DMS153 (cell line): ENCODE data around the gene CYBC1.
A peak's percentile ranks its signal among the peaks of the same experiment; 100 is the strongest.
"Not testable (repeated sequence)": the region's sequence is repeated elsewhere in the genome, so short reads cannot be mapped to it uniquely, and the experiment has no call there.

ENCODE experiments used
- DNase-seq: peaks from one replicate; lab custom pipeline; 2025; lab: John Stamatoyannopoulos, UW

The CYBC1 gene

DNA sequence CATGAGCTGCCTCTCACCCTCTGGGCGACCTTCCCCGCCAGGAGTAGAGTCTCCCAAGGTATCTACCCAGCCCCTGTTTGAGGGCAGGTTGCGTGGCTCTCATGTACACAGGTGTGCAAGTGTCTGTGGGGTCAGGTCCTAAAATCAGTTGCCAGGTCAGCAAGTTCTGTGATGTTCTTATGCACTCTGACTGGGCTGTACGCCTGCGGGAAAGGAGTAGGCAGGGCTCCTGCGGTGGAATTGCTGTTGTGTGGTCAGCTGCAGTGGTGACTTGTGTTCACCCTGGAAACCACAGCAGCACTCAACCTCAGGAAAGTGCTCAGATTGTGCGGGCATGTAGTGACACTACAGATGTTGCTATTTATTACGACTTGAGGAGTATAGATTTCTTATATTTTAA is 27.4 kb upstream of the CYBC1 start:
- DNase-seq, result no peak

DNA sequence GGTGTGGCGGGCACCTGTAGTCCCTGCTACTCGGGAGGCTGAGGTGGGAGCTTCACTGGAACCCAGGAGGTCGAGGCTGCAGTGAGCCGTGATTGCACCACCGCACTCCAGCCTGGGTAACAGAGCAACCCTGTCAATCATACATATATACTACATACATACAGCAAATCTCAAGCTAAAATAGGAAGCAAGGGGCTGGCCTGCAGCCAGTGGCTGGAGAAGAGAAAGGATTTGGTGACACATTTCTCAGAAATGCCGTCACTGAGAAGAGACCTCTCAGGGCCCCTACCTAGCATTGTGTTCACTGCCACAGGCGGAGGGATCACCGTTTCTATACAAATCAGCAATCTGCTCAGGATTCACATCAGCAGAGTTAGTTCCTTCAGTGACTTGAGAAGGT is 24.9 kb upstream of the CYBC1 start:
- DNase-seq, result no peak

DNA sequence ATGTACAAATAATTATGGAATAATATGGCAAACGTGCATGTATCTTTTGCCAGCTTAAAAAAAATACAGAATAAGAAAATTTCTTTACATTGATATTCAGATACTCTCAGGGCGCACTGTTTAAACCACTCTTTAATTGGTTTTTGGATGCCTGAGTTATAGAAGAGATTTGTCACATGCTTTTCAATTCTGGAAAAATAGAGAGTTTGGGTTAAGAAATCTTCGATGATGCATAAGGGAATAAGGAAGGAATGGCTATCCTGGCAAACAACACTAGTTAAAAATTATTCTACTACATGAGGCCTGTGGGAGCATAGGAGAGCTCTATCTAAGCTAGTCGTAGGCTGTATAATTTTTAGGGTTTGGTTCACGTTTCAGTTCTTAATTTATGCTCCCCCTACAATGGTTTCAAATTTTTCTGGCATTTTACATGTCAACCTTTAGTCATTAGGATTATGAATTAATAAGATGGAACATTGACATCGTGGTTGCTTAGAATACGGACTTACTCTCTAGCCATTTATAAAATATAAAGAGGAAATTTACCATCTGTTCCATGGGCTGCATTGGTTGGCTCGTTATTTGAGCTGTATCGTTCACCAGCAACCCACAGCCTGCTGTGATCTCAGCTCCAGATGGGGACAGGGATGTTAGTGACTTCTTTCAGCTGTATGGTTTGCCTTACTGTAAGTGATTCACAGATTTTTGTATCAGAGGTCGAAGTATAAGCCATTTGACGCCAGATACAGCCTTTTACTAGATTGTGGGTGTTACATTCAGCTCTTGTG is 23.9 kb upstream of the CYBC1 start:
- no peak for DNase-seq

DNA sequence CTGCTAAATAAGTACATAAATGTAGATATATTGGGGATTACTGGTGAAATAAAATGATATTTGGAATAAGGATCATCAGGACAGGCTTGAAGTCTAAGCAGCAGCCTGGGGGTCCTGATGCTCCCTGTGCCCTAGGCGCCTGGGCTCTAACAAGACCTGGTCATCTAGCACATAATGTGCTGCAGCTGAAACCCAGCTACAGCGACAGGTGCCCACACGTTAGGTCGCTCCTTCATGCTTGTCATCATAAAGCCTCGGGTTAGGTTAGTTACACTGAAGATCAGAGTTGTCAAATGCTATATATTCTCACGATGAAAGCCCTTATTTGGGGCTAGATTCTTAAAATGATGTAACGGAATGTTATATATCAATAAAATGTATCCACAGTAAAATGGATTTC is 19.5 kb upstream of the CYBC1 start:
- no peak for DNase-seq

DNA sequence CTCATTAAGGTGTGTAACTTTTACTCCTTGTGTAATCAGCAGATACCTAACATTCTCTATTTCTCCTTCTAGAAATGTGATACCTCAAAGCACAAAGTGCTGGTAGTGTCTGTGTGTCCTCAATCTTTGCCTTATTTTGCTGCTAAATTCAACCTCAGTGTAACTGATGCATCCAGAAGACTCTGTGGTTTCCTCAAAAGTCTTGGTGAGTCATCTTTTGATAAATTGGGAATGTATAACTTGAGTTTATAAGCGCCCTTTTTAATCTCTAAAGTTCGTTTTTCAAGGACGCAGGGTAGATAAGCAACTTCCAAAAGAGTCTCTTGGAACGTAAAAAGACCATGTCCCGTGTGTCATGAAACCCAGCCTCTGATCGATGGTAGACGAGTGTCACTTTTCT is 18.1 kb upstream of the CYBC1 start:
- DNase-seq, result no peak

DNA sequence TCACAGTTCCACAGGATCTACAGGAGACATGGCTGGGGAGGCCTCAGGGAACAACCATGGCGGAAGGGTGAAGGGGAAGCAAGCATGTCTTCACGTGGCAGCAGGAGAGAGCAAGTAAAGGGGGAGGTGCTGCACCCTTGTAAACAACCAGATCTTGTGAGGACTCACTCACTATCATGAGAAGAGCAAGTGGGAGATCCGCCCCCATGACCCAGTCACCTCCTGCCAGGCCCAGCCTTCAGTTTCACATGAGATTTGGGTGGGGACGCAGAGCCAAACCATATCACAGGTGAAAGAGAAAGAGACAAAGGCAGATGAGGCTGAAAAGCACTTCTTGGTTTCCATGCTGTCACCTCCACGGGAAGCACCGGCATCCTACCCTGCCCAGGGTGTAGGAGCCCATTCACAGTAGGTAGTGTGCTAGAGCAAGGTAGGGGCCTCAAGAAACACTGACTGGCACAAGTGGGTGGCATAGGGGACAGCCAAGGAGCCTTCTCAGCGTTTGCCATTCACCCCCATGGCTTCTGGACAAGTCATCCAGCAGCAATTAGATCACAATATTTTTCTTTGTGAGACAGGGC is 14.6 kb upstream of the CYBC1 start:
- no peak for DNase-seq

DNA sequence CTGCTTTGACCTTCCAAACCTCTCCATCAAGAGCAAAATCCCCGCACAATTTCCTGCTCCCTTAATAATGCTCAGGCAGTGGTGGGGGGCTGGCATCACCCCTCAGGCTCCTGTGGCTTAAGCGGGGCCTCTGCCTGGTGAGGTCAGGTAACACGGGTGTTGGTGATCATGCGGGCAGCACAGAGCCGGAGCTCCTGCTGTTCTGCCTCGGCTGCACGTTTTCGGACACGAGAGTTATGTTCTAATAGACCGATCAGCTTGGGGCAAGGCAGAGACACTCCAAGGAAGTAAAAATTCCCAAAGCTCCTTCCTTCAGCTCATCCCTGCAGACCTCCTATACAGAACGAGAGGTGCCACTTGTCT is 14.0 kb upstream of the CYBC1 start:
- no peak for DNase-seq

DNA sequence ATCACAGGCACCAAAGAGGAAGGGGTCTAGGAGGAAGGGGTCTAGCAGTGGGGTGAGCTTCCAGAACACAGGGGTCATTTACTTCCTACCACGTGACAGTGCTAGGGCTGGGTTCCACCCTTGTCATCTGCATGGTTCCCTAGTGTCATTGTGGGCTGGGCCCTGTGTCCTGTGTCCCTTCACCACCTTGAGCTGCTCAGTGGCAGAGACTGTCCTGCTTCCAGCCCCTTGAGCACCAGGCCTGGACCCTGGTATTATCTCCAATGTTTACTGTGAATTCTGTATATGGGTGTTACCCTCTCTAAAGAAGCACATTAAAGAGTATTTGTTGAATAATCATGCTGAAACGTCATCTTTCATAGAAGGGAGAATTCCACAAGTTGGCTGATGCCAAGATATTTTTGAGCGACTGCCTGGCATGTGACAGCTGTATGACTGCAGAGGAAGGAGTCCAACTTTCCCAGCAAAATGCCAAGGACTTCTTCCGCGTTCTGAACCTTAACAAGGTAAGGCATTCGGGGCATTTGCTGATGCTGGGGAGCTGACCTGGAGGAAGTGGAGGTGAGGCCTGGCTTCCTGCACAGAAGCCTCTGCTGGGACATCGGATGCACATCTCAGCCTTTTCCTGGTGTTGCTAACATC is 13.5 kb upstream of the CYBC1 start:
- no peak for DNase-seq

DNA sequence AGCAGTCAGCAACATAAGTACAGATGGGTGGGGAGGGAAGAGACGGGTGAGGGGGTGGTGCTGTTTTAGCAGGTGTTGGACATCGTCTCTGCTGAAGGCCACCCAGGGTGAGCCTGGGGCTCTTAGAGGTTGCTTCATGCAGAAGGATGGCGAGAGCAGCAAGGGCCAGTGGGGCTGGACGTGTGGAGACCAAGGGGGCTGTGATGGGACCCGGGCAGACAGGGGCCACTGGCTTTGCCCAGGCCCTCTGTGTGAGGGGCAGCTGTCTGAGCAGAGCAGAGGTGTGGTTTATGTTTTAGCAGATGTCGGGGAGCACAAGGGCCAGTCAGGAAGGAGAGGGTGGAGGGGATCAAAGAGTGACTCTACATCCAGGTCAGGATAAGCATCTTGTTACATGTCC is 12.8 kb upstream of the CYBC1 start:
- no peak for DNase-seq

DNA sequence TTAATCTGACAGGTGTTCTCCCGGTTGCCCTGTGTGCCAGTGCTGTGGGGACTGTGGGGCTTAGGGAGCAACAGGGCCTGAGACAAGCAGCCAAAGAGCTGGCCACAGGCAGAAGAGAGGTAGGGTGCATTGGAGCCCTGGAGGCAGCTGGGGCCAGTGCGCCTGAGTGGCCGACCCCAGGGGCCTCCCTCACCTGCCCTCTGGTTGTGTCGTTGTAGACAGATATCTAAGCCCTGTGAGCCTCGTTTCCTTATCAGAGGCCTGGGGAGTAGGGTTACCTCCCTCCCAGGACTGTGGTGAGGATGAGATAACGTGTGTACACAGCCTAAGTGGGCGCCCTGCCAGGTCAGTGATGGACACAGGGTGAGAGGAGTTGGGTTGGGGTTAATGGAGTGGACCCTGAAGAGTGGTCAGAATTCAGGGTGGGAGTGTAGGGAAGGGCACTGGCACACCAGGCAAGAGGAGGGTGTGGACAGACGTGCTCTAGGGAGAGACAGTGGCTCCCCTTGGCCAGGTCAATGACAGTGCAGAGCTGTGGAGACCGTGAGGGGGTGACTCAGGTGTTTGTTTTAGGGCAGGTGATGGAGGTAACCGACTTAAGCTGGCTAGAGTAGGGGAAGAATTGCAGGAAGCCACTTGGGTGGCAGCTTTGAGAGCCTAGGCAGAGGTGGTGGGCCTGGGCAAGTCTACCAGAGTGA is 11.4 kb upstream of the CYBC1 start:
- DNase-seq, result no peak

DNA sequence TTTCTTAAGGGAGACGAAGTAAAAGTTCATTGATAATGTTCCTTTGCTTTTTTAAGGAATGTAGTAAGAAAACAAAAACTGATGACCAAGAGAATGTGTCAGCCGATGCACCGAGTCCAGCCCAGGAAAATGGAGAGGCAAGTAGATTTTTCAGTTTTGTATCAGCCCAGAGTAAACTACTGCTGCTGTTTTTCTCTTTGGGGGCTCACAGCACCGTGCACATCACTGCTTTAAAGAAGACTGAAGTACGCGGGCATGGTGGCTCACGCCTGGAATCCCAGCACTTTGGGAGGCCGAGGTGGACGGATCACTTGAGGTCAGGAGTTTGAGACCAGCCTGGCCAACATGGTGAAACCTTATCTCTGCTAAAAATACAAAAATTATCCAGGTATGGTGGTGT is 9.4 kb upstream of the CYBC1 start:
- DNase-seq, result not testable (repeated sequence)

DNA sequence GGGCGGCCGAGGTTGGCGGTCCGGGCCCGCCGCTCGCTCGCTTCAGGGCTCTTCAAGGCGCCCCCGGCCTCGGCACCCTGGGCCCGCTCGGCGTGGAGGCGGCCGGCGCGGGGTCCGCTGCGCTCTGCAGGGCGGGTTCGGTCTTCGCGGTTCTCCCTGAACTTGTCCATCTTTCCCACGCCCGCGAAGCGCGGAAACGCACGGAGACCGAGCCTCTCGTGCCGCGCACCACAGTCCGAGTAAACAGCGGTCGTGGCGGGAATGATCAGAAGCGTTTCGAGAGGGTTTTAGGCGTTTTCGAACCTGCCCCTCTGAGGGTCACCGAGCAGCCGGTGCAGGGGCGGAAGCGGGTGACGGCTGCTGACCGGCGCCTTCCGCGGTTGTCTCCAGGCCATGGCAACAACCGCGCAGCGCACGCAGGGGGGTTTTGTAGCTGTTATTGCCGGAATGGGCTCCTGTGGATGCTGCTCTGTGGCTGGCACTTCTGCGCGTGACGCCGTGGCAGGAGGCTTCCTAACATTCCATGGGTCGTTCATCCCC is 8.4 kb upstream of the CYBC1 start:
- no peak for DNase-seq

DNA sequence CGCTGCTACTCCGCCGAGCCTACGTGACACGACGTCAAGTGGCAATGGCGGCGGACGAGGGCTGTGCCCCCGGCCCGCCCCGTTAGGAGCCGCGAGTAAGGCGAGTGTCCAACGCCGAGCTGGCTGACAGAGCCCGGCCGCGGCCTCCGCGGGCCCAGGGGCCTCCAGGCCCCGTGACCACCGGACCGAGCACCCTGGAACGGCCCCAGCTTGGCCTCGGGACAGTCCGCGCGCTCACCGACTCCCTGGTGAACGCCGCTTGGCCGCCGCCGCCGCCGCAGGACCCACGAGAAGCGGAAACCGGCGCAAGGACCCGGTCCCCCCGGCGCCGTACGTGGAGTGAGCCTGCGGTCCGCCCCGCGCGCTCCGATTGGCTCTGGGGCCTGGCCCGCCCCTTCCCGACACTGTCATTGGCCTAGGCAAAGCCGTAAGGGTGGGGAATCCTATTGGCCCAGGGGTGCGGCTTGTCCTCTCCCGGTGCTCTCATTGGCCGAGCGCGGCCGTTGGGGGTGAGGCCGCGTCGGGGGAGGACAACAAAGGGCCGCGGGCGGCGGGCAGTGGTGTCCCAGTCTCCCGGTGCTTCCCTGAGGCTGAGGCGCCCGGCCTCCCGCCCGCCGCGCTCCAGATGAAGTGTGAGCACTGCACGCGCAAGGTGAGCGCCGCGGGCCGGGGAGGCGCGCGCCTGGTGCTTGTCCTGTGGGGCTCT is 7.8 kb upstream of the CYBC1 start, which contains the start of gene NARF:
Gene NARF, plus strand, starts transcription at position 563 of the 706 bp plus-strand sequence. Its CDS starts 63 bp downstream, at position 626.
- DNase-seq, result peak; percentile 96

DNA sequence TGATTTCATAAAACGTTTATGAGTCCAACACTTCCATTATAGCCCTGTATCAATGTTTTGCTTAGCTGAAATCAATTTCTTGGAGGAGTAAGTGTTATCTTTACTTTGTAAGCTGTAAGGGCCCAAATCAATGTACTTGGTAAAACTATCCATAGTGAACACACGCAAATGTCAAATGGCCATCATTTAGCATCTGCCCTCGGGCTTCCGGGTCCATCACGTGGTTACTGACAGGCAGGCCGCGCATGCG is 7.3 kb upstream of the CYBC1 start:
- no peak for DNase-seq

DNA sequence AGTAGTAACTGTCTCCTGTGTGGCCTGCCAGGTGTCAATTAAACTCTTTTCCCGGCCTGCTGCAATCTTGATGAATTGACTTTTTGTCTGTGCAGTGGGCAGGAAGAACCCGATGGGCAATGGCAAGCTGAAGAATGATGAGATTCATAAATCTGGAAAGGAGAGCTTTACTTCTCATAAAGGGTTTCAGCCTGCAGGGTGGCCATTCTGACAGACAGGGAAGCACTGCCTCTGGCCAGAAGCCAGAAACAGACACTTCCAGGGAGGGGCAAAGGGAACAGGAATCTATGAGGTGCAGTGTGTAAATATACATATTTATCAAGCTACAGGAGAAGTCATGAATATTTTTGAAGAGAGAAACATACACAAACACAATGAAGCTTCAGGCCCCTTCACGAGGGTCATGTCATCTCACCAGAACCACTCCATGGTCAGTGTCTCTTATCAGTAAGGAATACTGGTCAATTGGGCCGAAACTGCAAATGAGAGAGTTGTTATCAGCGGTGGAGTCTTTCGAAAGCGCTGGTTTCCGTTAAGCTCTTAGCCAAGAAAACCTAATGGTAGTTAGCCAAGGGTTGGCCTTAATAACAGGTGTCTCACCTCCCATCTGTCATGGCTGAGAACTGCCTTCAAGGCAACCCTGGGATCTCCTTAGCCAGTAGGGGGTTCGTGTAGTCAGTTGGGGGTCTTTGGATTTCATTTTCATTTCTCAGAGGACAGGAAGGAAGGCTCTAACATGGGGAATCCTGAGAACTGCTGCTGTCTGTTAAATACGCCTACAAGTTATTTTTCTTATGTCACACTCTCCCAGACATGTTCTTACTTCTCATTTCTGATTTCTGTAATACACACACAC is 6.7 kb upstream of the CYBC1 start:
- DNase-seq, result no peak

DNA sequence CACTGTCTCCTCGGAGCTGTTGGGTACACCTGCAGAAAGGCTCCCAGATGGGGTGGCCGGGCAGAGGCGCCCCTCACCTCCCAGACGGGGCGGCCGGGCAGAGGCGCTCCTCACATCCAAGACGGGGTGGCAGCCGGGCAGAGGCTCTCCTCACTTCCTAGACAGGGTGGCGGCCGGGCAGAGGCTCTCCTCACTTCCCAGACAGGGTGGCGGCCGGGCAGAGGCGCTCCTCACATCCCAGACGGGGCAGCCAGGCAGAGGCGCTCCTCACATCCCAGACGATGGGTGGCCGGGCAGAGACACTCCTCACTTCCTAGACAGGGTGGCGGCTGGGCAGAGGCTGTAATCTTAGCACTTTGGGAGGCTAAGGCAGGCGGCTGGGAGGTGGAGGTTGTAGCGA is 3.2 kb upstream of the CYBC1 start:
- not testable (repeated sequence) for DNase-seq

DNA sequence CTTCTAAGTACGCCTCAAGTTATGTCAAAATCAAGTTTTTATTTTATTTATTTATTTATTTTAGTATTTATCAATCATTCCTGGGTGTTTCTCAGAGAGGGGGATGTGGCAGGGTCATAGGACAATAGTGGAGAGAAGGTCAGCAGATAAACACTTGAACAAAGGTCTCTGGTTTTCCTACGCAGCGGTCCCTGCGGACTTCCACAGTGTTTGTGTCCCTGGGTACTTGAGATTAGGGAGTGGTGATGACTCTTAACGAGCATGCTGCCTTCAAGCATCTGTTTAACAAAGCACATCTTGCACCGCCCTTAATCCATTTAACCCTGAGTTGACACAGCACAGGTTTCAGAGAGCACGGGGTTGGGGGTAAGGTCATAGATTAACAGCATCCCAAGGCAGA is 2.6 kb upstream of the CYBC1 start:
- not testable (repeated sequence) for DNase-seq

DNA sequence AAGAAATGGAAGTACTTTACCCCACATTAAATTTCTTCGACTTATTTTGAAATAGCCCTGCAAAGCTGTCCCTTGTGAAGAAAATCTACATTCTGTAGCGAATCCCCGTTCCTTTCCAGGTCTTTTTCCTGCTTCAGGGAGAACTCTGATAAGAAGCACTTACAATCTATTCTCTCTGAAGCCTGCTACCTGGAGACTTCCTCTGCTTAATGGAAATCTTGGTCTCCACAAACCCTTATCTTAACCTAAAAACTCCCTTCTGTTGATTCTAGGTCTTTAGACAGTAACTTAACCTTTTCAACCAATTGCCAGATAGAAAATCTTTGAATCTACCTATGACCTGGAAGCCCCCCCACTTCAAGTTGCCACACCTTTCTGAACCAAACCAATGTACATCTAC is 1.6 kb upstream of the CYBC1 start:
- no peak for DNase-seq

DNA sequence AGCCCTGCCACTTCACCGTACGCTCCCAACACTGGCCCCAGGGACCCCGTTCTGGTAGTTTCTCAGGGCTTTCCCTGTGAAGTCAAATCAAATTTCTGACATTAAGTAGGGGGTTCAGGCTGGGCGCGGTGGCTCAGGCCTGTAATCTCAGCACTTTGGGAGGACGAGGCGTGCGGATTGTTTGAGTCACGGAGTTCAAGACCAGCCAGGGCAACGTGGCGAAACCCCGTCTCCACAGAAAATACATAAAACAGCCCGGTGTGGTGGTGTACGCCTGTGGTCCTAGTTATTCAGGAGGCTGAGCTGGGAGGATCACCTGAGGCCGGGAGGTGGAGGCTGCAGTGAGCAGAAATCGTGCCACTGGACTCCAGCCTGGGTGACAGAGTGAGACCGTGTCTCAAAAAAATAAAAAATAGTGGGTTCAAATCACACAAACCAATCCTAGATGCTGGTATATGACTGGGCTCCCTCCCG is 632 bp downstream of the CYBC1 start:
- DNase-seq, result no peak

DNA sequence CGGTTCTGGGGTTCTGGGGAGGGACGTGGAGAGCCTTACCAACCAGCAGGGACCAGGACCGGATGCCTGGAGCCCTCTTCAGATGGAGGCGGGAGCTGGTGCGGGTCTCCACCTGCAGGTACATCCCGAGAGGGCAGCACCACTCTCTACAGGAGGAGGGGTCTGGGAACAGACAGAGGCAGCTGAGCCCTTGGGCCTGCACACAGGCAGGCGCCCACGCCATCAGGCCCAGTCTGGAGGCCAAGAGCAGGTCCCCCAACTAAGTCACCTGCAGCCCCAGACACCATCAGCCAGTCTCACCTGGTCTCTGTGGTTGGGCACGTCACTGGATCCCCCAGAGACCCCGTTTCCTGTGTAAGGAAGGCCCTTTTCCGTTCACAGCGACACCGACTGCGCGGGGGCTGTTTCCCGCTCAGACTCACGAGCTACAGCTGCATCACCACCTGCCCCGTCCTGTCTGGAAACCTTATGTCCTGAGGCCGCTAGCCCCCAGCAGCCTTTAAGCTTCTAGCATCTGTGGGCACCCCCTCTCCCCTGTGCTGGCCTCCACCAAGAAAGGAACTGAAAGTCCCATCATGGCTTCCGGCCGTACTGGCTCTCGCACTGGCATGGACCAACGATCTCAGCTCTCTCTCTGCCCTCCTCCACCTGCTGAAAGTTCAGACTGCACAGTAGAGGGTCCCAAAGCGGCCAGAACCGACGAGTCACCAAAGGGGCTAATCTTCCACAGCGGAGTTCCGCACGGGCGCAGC is 1.2 kb downstream of the CYBC1 start:
- peak; percentile 73 for DNase-seq
